HL-60/S4 treated with phorbol 12-myristate 13-acetate at 8.2 ng/mL for 4 days and 3 days (cell line): ENCODE results near the gene FKBP1C.
"Not testable (repeated sequence)": the region's sequence is repeated elsewhere in the genome, so short reads cannot be mapped to it uniquely, and the experiment has no call there.

Experiments used
- in situ Hi-C: fragments of 300-500 bp; cut with MboI; formaldehyde crosslinking; loops from 2 replicates; pipeline ENCODE4 v1.15.0; 2022; ENCODE audit warnings: low sequenced_read_pairs

FKBP1C gene

DNA sequence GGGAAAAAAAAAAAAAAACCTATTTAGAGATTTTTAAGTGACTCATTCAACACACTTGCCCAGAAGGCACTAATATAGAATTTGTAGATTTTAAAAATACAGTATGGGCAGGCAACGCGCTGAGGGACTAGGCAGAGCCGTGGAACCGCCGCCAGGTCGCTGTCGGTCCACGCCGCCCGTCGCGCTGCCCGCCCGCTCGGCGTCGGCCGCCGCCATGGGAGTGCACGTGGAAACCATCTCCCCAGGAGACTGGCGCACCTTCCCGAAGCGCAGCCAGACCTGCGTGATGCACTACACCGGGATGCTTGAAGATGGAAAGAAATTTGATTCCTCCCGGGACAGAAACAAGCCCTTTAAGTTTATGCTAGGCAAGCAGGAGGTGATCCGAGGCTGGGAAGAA is at the start of gene FKBP1C:
FKBP1C (plus strand) TSS at position 127 of the 400 bp plus-strand sequence.
- in situ Hi-C loops = not testable (repeated sequence)

DNA sequence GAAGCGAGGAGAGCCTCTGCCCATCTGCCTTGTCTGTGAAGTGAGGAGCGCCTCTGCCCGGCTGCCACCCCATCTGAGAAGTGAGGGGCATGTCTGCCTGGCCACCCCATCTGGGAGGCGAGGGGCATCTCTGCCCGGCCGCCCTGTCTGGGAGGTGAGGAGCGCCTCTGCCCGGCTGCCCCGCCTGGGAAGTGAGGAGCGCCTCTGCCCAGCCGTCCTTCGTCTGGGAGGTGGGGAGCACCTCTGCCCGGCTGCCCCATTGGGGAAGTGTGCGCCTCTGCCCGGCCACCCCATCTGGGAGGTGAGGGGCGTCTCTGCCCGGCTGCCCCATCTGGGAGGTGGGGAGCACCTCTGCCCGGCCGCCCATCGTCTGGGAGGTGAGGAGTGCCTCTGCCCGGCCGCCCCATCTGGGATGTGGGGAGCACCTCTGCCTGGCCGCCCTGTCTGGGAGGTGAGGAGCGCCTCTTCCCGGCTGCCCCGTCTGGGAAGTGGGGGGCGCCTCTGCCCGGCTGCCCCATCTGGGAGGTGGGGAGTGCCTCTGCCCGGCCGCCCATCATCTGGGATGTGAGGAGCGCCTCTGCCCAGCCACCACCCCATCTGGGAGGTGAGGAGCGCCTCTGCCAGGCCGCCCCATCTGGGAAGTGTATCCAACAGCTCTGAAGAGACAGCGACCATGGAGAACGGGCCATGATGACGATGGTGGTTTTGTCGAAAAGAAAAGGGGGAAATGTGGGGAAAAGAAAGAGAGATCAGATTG is 47.0 kb upstream of the FKBP1C start:
- in situ Hi-C loops = not testable (repeated sequence)

GRCh38 chr6:63174173-63174572 is 37.1 kb upstream of the FKBP1C start:
- in situ Hi-C loops = no loop called here

- in situ Hi-C loops = no loop called here
These were observed 35.1 kb upstream of the FKBP1C start for GRCh38 chr6:63176181-63176580.

GRCh38 chr6:63180367-63180766 is 30.9 kb upstream of the FKBP1C start:
- in situ Hi-C loops = no loop called here

- in situ Hi-C loops = no loop called here
These were observed 24.3 kb upstream of the FKBP1C start for GRCh38 chr6:63186970-63187369.

DNA sequence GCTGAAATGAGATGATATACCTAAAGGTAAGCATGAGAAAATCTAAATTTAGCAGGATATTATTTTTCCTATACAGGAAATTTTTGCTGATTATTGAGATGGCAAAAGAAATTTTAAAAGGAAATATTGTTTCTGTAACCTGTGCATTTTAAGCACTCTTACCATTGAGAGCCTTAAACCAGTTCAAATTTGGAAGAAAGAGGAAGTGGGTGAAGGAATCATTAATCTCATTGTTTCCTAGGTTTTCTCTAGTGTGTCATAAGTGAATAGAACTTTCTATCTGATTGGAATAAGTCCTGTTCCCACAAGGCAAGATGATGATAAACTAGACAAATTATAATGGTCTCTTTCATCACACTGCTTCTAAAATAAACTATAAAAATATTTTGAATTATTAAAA is 22.4 kb upstream of the FKBP1C start:
- in situ Hi-C loops = no loop called here

- in situ Hi-C loops = no loop called here
These were observed 17.9 kb upstream of the FKBP1C start for GRCh38 chr6:63193324-63193723.

- in situ Hi-C loops = no loop called here
These were observed 13.5 kb upstream of the FKBP1C start for GRCh38 chr6:63197741-63198140.

DNA sequence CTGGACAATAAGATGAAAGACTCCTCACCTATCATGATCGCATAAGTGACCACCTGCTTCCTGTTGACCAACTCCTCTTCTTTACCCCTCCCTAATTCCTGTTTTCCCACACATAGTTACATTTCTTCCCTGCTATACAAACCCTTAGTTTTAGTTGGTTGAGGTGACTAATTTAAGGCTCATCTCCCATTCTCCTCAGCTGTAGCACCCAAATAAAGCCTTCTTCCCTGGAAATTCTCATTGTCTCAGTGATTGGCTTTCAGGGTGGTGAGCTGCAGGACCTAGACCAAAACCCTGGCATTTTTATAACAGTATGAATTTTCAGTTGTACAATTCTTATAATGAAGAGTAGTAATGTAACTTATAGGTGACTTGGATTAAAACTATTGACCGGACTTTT is 2.1 kb downstream of the FKBP1C start:
- in situ Hi-C loops = no loop called here

DNA sequence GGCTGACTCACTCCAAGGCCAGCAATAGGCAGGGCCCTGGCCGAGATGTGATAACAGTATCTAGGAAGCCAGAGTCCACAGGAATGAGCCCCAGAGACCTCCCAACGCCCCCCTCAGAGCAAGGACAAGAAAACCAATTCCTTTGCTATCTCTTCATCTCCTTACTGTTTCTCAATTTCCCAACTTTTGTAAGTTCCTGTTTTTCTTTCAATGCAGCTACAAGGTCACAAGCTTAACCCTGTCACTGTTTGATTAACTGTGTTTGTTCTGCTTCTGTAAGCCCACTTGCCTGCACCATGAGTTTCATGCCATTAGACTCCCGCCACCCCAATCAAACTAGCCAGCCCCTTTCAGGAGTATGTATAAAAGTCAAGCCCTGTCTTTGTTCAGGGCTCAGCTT is 3.5 kb downstream of the FKBP1C start:
- in situ Hi-C loops = no loop called here

- in situ Hi-C loops = no loop called here
These were observed 12.9 kb downstream of the FKBP1C start for GRCh38 chr6:63224179-63224578.

DNA sequence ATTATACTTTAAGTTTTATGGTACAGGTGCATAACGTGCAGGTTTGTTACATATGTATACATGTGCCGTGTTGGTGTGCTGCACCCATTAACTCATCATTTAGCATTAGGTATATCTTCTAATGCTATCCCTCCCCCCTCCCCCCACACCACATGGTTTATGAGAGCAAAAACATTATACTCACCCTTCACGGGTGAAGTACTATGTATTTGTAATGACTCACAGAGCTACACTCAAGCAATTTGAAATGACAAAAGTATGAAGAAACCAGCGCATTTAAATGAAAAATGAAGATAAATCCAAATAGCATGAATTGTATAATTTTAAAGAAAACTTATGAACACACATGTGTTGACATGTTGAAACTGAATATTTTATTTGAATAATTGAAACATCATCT is 14.7 kb downstream of the FKBP1C start:
- in situ Hi-C loops = not testable (repeated sequence)

DNA sequence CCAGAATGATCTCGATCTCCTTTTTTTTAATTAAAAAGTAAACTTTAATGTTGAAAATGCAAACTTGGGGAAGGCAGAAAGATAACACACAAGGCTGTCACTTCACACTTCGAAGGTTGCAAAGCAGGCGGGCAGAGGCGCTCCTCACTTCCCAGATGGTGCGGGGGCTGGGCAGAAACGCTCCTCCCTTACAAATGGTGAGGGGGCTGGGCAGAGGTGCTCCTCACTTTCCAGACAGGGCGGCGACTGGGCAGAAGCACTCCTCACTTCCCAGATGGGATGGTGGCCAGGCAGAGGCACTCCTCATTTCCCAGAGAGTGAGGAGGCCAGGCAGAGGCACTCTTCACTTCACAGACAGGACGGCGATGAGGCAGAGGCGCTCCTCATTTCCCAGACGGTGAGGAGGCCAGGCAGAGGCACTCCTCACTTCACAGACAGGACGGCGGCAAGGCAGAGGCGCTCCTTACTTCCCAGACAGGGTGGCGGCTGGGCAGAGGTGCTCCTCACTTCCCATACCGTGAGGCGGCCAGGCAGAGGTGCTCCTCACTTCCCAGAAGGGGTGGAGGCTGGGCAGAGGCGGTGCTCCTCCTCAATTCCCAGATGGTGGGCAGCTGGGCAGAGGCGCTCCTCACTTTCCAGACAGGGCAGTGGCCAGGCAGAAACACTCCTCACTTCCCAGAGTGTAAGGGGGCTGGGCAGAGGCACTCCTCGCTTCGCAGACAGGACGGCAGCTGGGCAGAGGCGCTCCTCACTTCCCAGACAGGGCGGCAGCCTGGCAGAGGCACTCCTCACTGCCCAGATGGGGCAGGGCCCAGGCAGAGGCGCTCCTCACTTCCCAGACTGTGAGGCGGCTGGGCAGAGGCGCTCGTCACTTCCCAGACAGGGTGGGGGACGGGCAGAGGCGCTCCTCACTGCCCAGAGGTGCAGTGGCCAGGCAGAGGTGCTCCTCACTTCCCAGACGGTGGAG is 16.9 kb downstream of the FKBP1C start:
- in situ Hi-C loops = not testable (repeated sequence)

DNA sequence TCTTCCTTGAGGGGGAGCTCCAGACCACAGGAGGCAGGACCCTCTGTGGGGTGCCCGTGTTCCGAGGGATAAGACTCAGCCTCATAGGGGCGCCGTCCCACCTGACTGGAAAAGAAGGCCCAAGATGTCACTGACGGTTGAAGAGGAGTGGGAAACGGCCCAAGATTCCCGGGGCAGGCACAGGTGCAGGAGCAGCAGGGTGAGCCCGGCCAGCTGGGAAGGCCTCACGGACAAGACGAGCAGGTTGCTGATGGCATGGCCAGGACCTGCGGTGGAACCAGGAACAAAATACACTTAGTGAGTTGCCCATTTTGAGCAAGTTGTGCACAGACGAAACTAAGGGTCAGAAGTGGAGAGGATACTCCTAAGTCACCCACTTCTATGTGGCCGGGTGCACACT is 18.8 kb downstream of the FKBP1C start:
- in situ Hi-C loops = not testable (repeated sequence)

GRCh38 chr6:63230511-63230910 is 19.2 kb downstream of the FKBP1C start:
- in situ Hi-C loops = not testable (repeated sequence)

DNA sequence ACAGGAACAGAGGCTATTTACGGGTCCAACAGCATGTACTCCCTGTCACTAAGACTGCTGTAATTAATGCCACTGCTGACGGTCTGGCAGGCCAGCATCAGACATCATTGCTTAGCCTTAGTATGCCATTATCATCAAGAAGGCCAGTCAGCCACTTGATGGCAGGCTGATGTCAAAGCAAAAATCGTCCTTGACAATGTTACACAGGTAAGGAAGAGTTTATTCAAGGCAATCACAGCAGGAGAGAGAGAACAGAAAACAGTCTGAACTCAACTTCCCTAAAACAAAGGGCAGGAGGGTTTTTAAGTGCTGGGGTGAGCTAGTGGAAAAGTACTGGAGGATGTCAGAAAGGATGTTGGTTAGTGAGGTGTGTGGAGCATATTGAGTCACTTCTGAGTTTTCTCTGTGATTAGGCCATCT is 25.1 kb downstream of the FKBP1C start:
- in situ Hi-C loops = no loop called here

GRCh38 chr6:63245420-63245819 is 34.2 kb downstream of the FKBP1C start:
- in situ Hi-C loops = no loop called here

DNA sequence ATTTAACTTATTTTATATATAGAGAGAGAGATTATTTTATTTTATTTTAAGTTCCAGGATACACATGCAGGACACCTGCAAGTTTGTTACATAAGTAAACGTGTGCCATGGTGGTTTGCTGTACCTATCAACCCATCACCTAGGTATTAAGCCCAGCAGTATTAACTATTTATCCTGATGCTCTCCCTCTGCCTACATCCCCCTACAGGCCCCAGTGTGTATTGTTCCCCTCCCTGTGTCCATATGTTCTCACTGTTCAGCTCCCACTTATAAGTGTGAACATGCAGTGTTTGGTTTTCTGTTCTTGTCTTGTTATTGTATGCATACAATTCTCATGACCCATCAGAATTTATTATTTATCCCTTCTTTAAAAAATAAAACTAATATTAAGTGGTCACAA is 34.6 kb downstream of the FKBP1C start:
- in situ Hi-C loops = no loop called here

- in situ Hi-C loops = no loop called here
These were observed 35.3 kb downstream of the FKBP1C start for GRCh38 chr6:63246581-63246980.

DNA sequence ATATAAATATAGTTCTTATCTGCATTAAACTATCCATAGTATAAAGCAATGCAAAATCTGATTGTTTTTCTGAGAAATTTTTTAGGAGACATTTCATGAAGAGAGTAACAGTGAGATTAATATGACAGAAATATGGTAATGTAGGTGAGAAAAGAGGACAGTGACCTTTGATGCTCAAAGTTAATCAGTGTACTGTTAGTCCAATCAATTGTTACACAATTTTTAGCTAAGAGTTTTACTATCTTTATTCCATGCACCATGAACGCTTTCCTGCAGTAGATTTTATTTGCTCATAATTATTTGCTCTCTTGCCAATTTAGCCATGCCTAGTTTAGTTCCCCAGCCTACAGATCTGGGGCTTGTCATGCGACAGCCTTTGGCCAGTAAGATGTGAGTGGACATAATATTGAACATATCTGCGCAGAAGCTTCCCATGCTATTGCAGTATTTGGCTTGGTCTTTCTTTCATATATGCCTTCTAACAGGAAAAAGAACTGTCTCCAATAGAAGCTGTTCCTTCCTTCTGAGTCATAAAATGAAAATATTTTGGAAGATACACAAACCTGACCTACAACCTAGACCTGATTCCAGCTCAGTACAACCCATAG is 38.7 kb downstream of the FKBP1C start:
- in situ Hi-C loops = no loop called here
